Sigmoid colon (tissue), 4 donors: ENCODE results near the gene PRKAG2.

ENCODE experiments used
- EP300 ChIP-seq, 4 donors: sonication (generic); formaldehyde crosslinking; IDR thresholded peaks; one replicate each; pipeline ENCODE4 v1.6.1; 2017; ENCODE audit warnings: antibody characterized with exemption in 4 of 4
- POLR2A ChIP-seq, 2 donors: fragments of 450-650 bp; IDR thresholded peaks; one replicate each; pipeline ENCODE4 v1.6.1; 2016; ENCODE audit warnings: antibody characterized with exemption in 2 of 2, mild to moderate bottlenecking in 2 of 2, moderate library complexity in 2 of 2
- POLR2AphosphoS5 ChIP-seq, 4 donors: sonication (generic); formaldehyde crosslinking; IDR thresholded peaks; one replicate each; pipeline ENCODE4 v1.6.1; 2017; ENCODE audit warnings: antibody characterized with exemption in 4 of 4
- TF ChIP-seq, protein P1 (sequence below), 4 experiments: fragments of 450-650 bp in 3 of 4; fragments of 200-600 bp in 1 of 4; IDR thresholded peaks; one replicate each; pipeline ENCODE4 v1.5.1; 2016 to 2019; ENCODE audit warnings: antibody characterized with exemption in 4 of 4, mild to moderate bottlenecking in 3 of 4, moderate library complexity in 2 of 4

GRCh38 chr7:151852486-151853396, 24.2 kb downstream of the PRKAG2 start:
- TF ChIP-seq, protein P1, sequence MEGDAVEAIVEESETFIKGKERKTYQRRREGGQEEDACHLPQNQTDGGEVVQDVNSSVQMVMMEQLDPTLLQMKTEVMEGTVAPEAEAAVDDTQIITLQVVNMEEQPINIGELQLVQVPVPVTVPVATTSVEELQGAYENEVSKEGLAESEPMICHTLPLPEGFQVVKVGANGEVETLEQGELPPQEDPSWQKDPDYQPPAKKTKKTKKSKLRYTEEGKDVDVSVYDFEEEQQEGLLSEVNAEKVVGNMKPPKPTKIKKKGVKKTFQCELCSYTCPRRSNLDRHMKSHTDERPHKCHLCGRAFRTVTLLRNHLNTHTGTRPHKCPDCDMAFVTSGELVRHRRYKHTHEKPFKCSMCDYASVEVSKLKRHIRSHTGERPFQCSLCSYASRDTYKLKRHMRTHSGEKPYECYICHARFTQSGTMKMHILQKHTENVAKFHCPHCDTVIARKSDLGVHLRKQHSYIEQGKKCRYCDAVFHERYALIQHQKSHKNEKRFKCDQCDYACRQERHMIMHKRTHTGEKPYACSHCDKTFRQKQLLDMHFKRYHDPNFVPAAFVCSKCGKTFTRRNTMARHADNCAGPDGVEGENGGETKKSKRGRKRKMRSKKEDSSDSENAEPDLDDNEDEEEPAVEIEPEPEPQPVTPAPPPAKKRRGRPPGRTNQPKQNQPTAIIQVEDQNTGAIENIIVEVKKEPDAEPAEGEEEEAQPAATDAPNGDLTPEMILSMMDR (IDR thresholded peaks at IDR 0.05), result no peak
- TF ChIP-seq POLR2A (IDR thresholded peaks at IDR 0.05) (no peak), EP300 (IDR thresholded peaks at IDR 0.05) (no peak), POLR2AphosphoS5 (IDR thresholded peaks at IDR 0.05) (no peak)
